ENCODE results near the gene CASQ1. TPM values are rescaled to one million over a fixed set of nuclear protein-coding genes. Genes with fewer than 3 reads are reported as not detected.

Gene CASQ1
- total and polyA plus RNA-seq, 2 donors (not counting 3 experiments of a cell fraction or from before 2014, with no cell fraction given), result not detected

DNA sequence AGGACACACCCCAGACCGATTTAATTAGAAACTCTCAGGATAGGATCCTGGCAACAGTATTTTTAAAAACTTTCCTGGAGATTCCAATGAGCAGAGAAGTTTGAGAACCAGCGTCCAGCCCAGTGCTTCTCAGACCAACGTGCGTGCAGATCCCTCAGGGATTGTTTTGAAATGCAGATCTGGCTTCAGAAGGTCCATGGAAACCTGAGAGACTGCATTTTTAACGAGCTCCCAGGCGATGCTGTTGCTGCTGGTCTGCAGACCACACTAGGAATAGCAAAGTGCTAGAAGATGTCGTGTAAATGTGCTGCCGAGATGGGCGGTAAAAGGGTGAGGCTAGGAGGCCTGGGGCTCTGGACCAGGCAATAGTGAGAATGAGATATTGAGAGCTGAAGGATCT is 18.4 kb upstream of the CASQ1 start:
- dilution Hi-C loops (cut with MboI; ENCODE audit: extremely low pct_ligation_motif_present, low sequenced_read_pairs) (no loop called here), intact Hi-C loops (cut with micrococcal nuclease) (no loop called here)
- Histone ChIP-seq H4K20me1 (replicated peaks; ENCODE audit: control insufficient read depth, extremely low read depth, insufficient read depth, low read length) (no peaks in the 10 kb centered on the region), H3K9me3 (replicated peaks; ENCODE audit: control insufficient read depth, insufficient read depth, low read length) (no peaks in the 10 kb centered on the region), H2AFZ (ENCODE audit: low read depth, low read length) (no peak overlapping the region), H3K36me3 (ENCODE audit: control insufficient read depth in 2 of 2, extremely low read depth in 1 of 2, insufficient read depth in 2 of 2, low read length in 2 of 2) (no peaks in the 10 kb centered on the region), H3K79me2 (ENCODE audit: control insufficient read depth, insufficient read depth, low read length) (no peaks in the 10 kb centered on the region), H3K4me1 (ENCODE audit: control insufficient read depth, extremely low read depth, insufficient read depth, low read length) (no peaks in the 10 kb centered on the region), H3K9me1 (replicated peaks; ENCODE audit: control insufficient read depth, extremely low read depth, insufficient read depth, low read length) (no peaks in the 10 kb centered on the region), H3K4me3 (replicated peaks in 1 of 3; ENCODE audit: insufficient read depth in 1 of 3, low read depth in 1 of 3, low read length in 3 of 3) (no peak overlapping the region), H3K4me2 (ENCODE audit: insufficient read depth, low read length) (no peak overlapping the region), H3K27ac (ENCODE audit: insufficient read depth, low read depth, low read length) (no peak overlapping the region), H3K27me3 (ENCODE audit: control insufficient read depth in 2 of 2, insufficient read depth in 2 of 2, low read length in 2 of 2) (peaks cover 5 to 17% of the 10 kb centered on the region in 2 experiments), H3K9ac (replicated peaks; ENCODE audit: extremely low read depth, insufficient read depth, low read length) (no peak overlapping the region)
- ChIA-PET CTCF (interaction anchor here (1.3 to 1.4 kb wide), 2 partner anchors 23 to 80 kb away, joined by 4 read pairs; no protein-coding TSS in a partner anchor), POLR2A (no interaction called here)
- no TSS peak for BruUV-seq (replicated peaks)
- FAIRE-seq (no peak), DNase-seq (ENCODE audit: low read depth, low spot score) (no peak)
- TF ChIP-seq POLR2AphosphoS5 (IDR thresholded peaks at IDR 0.05; ENCODE audit: insufficient read depth, low read depth, low read length) (no peak), FOS (IDR thresholded peaks at IDR 0.05; ENCODE audit: borderline replicate concordance, insufficient read depth, low read length) (no peak), MYC (IDR thresholded peaks at IDR 0.05; ENCODE audit: low read depth, low read length) (no peak), POLR2A (IDR thresholded peaks at IDR 0.05; ENCODE audit: low read depth, low read length) (no peak), EZH2 (IDR thresholded peaks at IDR 0.05; ENCODE audit: borderline replicate concordance, low read depth, low read length, severe bottlenecking) (no peak), GATA2 (IDR thresholded peaks at IDR 0.05; ENCODE audit: insufficient read depth, insufficient read length, low read depth, low read length) (no peak), JUN (IDR thresholded peaks at IDR 0.05; ENCODE audit: borderline replicate concordance, insufficient read depth, insufficient read length, low read depth) (no peak)
- TF ChIP-seq, protein P1, sequence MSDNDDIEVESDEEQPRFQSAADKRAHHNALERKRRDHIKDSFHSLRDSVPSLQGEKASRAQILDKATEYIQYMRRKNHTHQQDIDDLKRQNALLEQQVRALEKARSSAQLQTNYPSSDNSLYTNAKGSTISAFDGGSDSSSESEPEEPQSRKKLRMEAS (IDR thresholded peaks at IDR 0.05; ENCODE audit: insufficient read depth, insufficient read length), result no peak
- TF ChIP-seq, protein P2, sequence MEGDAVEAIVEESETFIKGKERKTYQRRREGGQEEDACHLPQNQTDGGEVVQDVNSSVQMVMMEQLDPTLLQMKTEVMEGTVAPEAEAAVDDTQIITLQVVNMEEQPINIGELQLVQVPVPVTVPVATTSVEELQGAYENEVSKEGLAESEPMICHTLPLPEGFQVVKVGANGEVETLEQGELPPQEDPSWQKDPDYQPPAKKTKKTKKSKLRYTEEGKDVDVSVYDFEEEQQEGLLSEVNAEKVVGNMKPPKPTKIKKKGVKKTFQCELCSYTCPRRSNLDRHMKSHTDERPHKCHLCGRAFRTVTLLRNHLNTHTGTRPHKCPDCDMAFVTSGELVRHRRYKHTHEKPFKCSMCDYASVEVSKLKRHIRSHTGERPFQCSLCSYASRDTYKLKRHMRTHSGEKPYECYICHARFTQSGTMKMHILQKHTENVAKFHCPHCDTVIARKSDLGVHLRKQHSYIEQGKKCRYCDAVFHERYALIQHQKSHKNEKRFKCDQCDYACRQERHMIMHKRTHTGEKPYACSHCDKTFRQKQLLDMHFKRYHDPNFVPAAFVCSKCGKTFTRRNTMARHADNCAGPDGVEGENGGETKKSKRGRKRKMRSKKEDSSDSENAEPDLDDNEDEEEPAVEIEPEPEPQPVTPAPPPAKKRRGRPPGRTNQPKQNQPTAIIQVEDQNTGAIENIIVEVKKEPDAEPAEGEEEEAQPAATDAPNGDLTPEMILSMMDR (IDR thresholded peaks at IDR 0.05; ENCODE audit: extremely low read depth in 1 of 2, insufficient read depth in 1 of 2, low read depth in 1 of 2, low read length in 2 of 2), result no peak
